ENCODE data around the gene FOXB2.

DNA sequence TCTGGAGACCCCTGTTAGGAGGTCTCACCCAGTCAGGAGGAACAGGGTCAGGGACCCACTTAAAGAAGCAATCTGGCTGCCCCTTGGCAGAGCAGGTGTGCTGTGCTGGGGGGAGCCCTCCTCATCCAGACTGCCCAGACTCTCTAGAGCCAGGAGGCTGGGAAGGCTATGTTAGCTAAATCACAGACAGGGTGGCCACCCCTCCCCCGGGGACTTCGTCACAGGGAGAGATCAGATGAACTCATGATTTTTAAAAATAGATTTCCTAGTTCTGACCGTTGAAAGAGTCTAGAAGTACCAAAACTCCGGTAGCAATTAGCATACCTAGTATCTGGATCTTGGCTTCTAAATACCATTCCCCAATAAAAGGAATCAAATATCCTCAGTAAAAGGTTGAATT, 35.0 kb upstream of the FOXB2 start:
- TF ChIP-seq, protein P1, sequence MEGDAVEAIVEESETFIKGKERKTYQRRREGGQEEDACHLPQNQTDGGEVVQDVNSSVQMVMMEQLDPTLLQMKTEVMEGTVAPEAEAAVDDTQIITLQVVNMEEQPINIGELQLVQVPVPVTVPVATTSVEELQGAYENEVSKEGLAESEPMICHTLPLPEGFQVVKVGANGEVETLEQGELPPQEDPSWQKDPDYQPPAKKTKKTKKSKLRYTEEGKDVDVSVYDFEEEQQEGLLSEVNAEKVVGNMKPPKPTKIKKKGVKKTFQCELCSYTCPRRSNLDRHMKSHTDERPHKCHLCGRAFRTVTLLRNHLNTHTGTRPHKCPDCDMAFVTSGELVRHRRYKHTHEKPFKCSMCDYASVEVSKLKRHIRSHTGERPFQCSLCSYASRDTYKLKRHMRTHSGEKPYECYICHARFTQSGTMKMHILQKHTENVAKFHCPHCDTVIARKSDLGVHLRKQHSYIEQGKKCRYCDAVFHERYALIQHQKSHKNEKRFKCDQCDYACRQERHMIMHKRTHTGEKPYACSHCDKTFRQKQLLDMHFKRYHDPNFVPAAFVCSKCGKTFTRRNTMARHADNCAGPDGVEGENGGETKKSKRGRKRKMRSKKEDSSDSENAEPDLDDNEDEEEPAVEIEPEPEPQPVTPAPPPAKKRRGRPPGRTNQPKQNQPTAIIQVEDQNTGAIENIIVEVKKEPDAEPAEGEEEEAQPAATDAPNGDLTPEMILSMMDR (IDR thresholded peaks at IDR 0.05) = no peak
- no peak for TF ChIP-seq POLR2A (IDR thresholded peaks at IDR 0.05)

Measured in vagina (tissue), 2 donors.